Endothelial cell (in vitro differentiated cells): Measurements from ENCODE around the gene COBL. TPM values are rescaled to one million over a fixed set of nuclear protein-coding genes. Genes with fewer than 3 reads are reported as not detected.

Source experiments
- DNase-seq: peaks from one replicate; pipeline ENCODE4 v3.0.0; 2021; ENCODE audit warnings: low spot score
- H3K27ac Mint-ChIP-seq: one replicate; pipeline ENCODE4 v1.8.0; 2021; ENCODE audit warnings: mixed read lengths, inconsistent platforms; ENCODE audit not compliant: unreplicated experiment
- H3K27me3 Mint-ChIP-seq: one replicate; pipeline ENCODE4 v1.8.0; 2021; ENCODE audit warnings: mild to moderate bottlenecking, moderate library complexity, mixed read lengths, inconsistent platforms; ENCODE audit not compliant: unreplicated experiment
- H3K36me3 Mint-ChIP-seq: one replicate; pipeline ENCODE4 v1.8.0; 2021; ENCODE audit warnings: mild to moderate bottlenecking, low read depth, mixed read lengths, inconsistent platforms; ENCODE audit not compliant: unreplicated experiment
- H3K4me1 Mint-ChIP-seq: one replicate; pipeline ENCODE4 v1.8.0; 2021; ENCODE audit warnings: mild to moderate bottlenecking, mixed read lengths, inconsistent platforms; ENCODE audit not compliant: unreplicated experiment
- H3K4me3 Mint-ChIP-seq: one replicate; pipeline ENCODE4 v1.8.0; 2021; ENCODE audit warnings: mild to moderate bottlenecking, mixed read lengths, inconsistent platforms; ENCODE audit not compliant: unreplicated experiment
- H3K9me3 Mint-ChIP-seq: one replicate; pipeline ENCODE4 v1.8.0; 2021; ENCODE audit warnings: mixed read lengths, inconsistent platforms; ENCODE audit not compliant: unreplicated experiment
- total RNA-seq: library from RNA; stranded (reverse); fragmentation: NEBNext Ultra II Directional; extraction: Animal tissue kit (Norgen Biotek cat#: 25700); gene quantifications from one replicate; pipeline ENCODE4 v1.2.1, GENCODE V29; 2021; ENCODE audit not compliant: unreplicated experiment
- TF ChIP-seq, protein P1 (sequence below): fragments of 200-600 bp; sonication (generic); IDR thresholded peaks from one replicate; pipeline ENCODE4 v1.5.0; 2021; ENCODE audit warnings: antibody characterized with exemption; ENCODE audit not compliant: unreplicated experiment

The COBL gene
- total RNA-seq, 1 donor from 2014 or later, result 1.8 TPM

- Mint-ChIP-seq H3K9me3 (no peaks in the 10 kb centered on the region), H3K4me3 (no peak overlapping the region), H3K27me3 (peaks cover 6% of the 10 kb centered on the region), H3K27ac (no peak overlapping the region), H3K36me3 (no peaks in the 10 kb centered on the region), H3K4me1 (no peaks in the 10 kb centered on the region)
- no peak for DNase-seq
- TF ChIP-seq, protein P1, sequence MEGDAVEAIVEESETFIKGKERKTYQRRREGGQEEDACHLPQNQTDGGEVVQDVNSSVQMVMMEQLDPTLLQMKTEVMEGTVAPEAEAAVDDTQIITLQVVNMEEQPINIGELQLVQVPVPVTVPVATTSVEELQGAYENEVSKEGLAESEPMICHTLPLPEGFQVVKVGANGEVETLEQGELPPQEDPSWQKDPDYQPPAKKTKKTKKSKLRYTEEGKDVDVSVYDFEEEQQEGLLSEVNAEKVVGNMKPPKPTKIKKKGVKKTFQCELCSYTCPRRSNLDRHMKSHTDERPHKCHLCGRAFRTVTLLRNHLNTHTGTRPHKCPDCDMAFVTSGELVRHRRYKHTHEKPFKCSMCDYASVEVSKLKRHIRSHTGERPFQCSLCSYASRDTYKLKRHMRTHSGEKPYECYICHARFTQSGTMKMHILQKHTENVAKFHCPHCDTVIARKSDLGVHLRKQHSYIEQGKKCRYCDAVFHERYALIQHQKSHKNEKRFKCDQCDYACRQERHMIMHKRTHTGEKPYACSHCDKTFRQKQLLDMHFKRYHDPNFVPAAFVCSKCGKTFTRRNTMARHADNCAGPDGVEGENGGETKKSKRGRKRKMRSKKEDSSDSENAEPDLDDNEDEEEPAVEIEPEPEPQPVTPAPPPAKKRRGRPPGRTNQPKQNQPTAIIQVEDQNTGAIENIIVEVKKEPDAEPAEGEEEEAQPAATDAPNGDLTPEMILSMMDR, result no peak
These were observed 298.8 kb downstream of the COBL start for GRCh38 chr7:51017576-51018535.

DNA sequence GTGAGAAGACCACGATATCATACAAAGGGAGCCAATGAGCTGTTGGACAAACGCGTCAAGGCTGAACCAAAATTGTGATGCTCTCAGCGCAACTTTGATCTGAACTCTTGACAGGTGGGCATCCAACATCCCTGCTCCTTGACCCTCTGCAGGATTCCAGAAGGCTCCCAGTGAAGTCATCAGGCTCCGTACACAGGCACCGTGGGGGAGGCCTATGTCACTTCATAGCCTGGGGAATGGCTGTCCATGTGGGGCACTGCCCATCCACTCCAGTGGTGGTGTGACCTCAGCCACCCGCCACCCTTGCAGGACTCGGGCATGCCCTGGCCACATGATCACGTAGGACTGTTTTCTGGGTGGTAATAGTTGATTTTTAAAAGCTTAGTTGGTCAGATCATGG is 300.1 kb downstream of the COBL start:
- Mint-ChIP-seq H3K36me3 (peaks cover 4% of the 10 kb centered on the region), H3K4me1 (peaks cover 4% of the 10 kb centered on the region), H3K27ac (no peak overlapping the region), H3K4me3 (no peak overlapping the region), H3K9me3 (no peaks in the 10 kb centered on the region), H3K27me3 (peaks cover 7% of the 10 kb centered on the region)
- DNase-seq, result no peak
- TF ChIP-seq, protein P1, result no peak

DNA sequence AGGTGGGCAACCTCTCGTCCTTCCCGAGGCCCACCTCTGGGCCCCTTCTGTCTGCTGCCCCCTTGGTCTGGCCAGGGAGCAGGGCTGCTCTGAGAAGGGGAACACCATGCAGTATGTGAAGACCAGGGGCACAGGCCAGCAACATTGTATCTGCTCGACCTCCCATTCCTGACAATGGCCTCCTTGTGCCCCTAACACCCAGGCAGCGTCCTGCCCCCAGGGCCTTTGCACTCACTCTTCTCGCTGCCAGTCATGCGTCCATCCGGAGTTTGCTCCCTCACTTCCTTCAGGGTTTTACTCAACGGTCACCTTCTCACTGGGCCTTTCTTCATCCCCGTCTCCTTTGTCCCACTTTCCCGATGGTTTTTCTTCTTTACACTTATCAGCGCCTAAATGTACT is 301.0 kb downstream of the COBL start:
- no peak overlapping the region for H3K4me3 Mint-ChIP-seq
- DNase-seq, result no peak
- no peaks in the 10 kb centered on the region for H3K9me3 Mint-ChIP-seq
- peaks cover 7% of the 10 kb centered on the region for H3K4me1 Mint-ChIP-seq
- TF ChIP-seq, protein P1, result no peak
- H3K27ac Mint-ChIP-seq, result no peak overlapping the region
- peaks cover 4% of the 10 kb centered on the region for H3K36me3 Mint-ChIP-seq
- H3K27me3 Mint-ChIP-seq, result peaks cover 7% of the 10 kb centered on the region

GRCh38 chr7:51014811-51015210 is 301.8 kb downstream of the COBL start:
- H3K9me3 Mint-ChIP-seq, result no peaks in the 10 kb centered on the region
- peaks cover 4% of the 10 kb centered on the region for H3K36me3 Mint-ChIP-seq
- peaks cover 7% of the 10 kb centered on the region for H3K4me1 Mint-ChIP-seq
- H3K27me3 Mint-ChIP-seq, result peaks cover 10% of the 10 kb centered on the region
- TF ChIP-seq, protein P1, result no peak
- no peak overlapping the region for H3K4me3 Mint-ChIP-seq
- no peak overlapping the region for H3K27ac Mint-ChIP-seq
- DNase-seq, result no peak

- H3K9me3 Mint-ChIP-seq, result no peaks in the 10 kb centered on the region
- no peak overlapping the region for H3K27ac Mint-ChIP-seq
- DNase-seq, result no peak
These were observed 302.6 kb downstream of the COBL start for GRCh38 chr7:51013861-51014511.

More at GRCh38 chr7:51013861-51014511, 302.6 kb downstream of the COBL start:
- Mint-ChIP-seq H3K4me3 (no peak overlapping the region), H3K4me1 (peaks cover 7% of the 10 kb centered on the region), H3K27me3 (peaks cover 10% of the 10 kb centered on the region), H3K36me3 (peaks cover 4% of the 10 kb centered on the region)
- TF ChIP-seq, protein P1, result no peak
